ES-I3 (cell line): ENCODE measurements around the gene DBF4.
"Not testable (repeated sequence)": the region's sequence is repeated elsewhere in the genome, so short reads cannot be mapped to it uniquely, and the experiment has no call there.

ENCODE experiments used
- H3K36me3 ChIP-seq: 2 replicates; pipeline ENCODE4 v1.6.1; 2013; ENCODE audit warnings: mild to moderate bottlenecking, low read length, control low read depth, moderate library complexity; ENCODE audit not compliant: insufficient read depth
- H3K4me1 ChIP-seq: 2 replicates; pipeline ENCODE4 v1.6.1; 2013; ENCODE audit warnings: mild to moderate bottlenecking, control low read depth, low read length; ENCODE audit not compliant: insufficient read depth
- H3K9ac ChIP-seq: 2 replicates; pipeline ENCODE4 v1.6.1; 2013; ENCODE audit warnings: low read depth, mild to moderate bottlenecking, low read length, moderate library complexity
- H3K9me3 ChIP-seq: 2 replicates; pipeline ENCODE4 v1.6.1; 2013; ENCODE audit warnings: mild to moderate bottlenecking, low read length, moderate library complexity; ENCODE audit not compliant: control insufficient read depth, insufficient read depth

DBF4 gene

GRCh38 chr7:87918740-87919139 is 42.4 kb downstream of the DBF4 start:
- Histone ChIP-seq H3K9ac (no peak overlapping the region), H3K4me1 (no peaks in the 10 kb centered on the region), H3K9me3 (no peaks in the 10 kb centered on the region), H3K36me3 (no peaks in the 10 kb centered on the region)

GRCh38 chr7:87919875-87920274 is 43.6 kb downstream of the DBF4 start:
- no peak overlapping the region for H3K9ac ChIP-seq
- no peaks in the 10 kb centered on the region for H3K9me3 ChIP-seq
- H3K4me1 ChIP-seq, result no peaks in the 10 kb centered on the region
- H3K36me3 ChIP-seq, result no peaks in the 10 kb centered on the region

GRCh38 chr7:87920578-87920977 is 44.3 kb downstream of the DBF4 start:
- Histone ChIP-seq H3K36me3 (no peaks in the 10 kb centered on the region), H3K4me1 (no peaks in the 10 kb centered on the region), H3K9me3 (no peaks in the 10 kb centered on the region), H3K9ac (no peak overlapping the region)

GRCh38 chr7:87922759-87923395 is 46.6 kb downstream of the DBF4 start:
- H3K36me3 ChIP-seq, H3K9ac ChIP-seq, H3K9me3 ChIP-seq, H3K4me1 ChIP-seq: not testable (repeated sequence)

GRCh38 chr7:87926581-87927461 is 50.5 kb downstream of the DBF4 start:
- Histone ChIP-seq H3K9me3 (no peaks in the 10 kb centered on the region), H3K9ac (peak overlapping the region; percentile 5), H3K4me1 (peaks cover 6% of the 10 kb centered on the region; the same call in 1 of the 2 replicates), H3K36me3 (no peaks in the 10 kb centered on the region)

GRCh38 chr7:87933605-87933952 is 57.3 kb downstream of the DBF4 start:
- Histone ChIP-seq H3K36me3 (no peaks in the 10 kb centered on the region), H3K9ac (peak overlapping the region; percentile 79), H3K9me3 (no peaks in the 10 kb centered on the region), H3K4me1 (no peaks in the 10 kb centered on the region)

- Histone ChIP-seq H3K9me3 (no peaks in the 10 kb centered on the region), H3K9ac (peak within 1 kb of the TSS; percentile 79), H3K4me1 (no peaks in the 10 kb centered on the region), H3K36me3 (no peaks in the 10 kb centered on the region)
Observed at GRCh38 chr7:87933953-87934698, 57.8 kb downstream of the DBF4 start, which contains the start of gene ADAM22. Gene ADAM22 (plus strand): TSS chr7:87934251. CDS start chr7:87934466, 215 bp downstream.

GRCh38 chr7:87934699-87935383 is 58.5 kb downstream of the DBF4 start:
- H3K4me1 ChIP-seq, result no peaks in the 10 kb centered on the region
- no peaks in the 10 kb centered on the region for H3K36me3 ChIP-seq
- peak overlapping the region; percentile 79 for H3K9ac ChIP-seq
- H3K9me3 ChIP-seq, result no peaks in the 10 kb centered on the region

GRCh38 chr7:87935384-87935706 is 59.1 kb downstream of the DBF4 start:
- no peaks in the 10 kb centered on the region for H3K9me3 ChIP-seq
- peak overlapping the region; percentile 79; the same call in 1 of the 2 replicates for H3K9ac ChIP-seq
- no peaks in the 10 kb centered on the region for H3K4me1 ChIP-seq
- H3K36me3 ChIP-seq, result no peaks in the 10 kb centered on the region

GRCh38 chr7:87941138-87941537 is 64.8 kb downstream of the DBF4 start:
- no peaks in the 10 kb centered on the region for H3K9me3 ChIP-seq
- no peak overlapping the region for H3K9ac ChIP-seq
- no peaks in the 10 kb centered on the region for H3K36me3 ChIP-seq
- no peaks in the 10 kb centered on the region for H3K4me1 ChIP-seq

GRCh38 chr7:87944547-87944946 is 68.3 kb downstream of the DBF4 start:
- Histone ChIP-seq H3K9me3 (no peaks in the 10 kb centered on the region), H3K9ac (no peak overlapping the region), H3K4me1 (no peaks in the 10 kb centered on the region), H3K36me3 (no peaks in the 10 kb centered on the region)

- not testable (repeated sequence) for H3K36me3 ChIP-seq, H3K4me1 ChIP-seq, H3K9ac ChIP-seq, H3K9me3 ChIP-seq
Observed at GRCh38 chr7:87945926-87946325, 69.6 kb downstream of the DBF4 start.

- Histone ChIP-seq H3K9ac (no peak overlapping the region), H3K9me3 (no peaks in the 10 kb centered on the region), H3K4me1 (no peaks in the 10 kb centered on the region), H3K36me3 (no peaks in the 10 kb centered on the region)
Observed at GRCh38 chr7:87948371-87948770, 72.1 kb downstream of the DBF4 start.
